ENCODE data around the gene PLEK.

GRCh38 chr2:68341062-68341329, 24.1 kb upstream of the PLEK start:
- no peak for TF ChIP-seq SUZ12 (IDR thresholded peaks at IDR 0.05; ENCODE audit: extremely low read depth, insufficient read depth, insufficient read length)
- no peak for TF ChIP-seq ZNF274 (IDR thresholded peaks at IDR 0.05; ENCODE audit: low read depth, low read length)

Data from NT2/D1 (cell line).